ENCODE data around the gene PRRC2C. TPM values are rescaled to one million over a fixed set of nuclear protein-coding genes. Genes with fewer than 3 reads are reported as not detected.

Gene PRRC2C
- total and polyA plus RNA-seq, 2 of the 13 experiments (the other 11 are each of a cell fraction or from before 2014, with no cell fraction given), result 46.2 to 57.0 TPM

DNA sequence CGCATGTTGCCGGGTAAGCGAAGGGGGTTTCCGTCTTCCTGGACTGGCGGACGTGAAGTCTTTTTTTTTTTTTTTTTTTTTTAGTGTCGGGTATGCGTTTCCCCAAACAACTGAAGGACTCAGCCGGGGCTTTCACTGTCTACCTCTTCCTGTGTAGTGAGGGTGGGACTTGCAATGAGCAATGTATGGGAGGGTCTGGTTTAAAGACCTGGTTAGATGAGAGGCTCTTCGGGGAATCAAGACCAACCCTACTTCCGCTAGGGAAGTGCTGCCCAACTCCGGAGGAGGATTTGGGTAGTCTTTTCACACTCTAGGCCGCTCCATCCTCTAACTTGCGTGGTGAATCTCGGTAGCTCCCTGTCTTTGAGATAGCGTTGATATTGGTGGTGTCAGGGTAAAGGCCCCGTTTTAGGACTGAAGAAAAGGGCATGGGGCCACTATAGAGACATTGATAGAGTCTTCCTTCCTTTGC lies 754 bp downstream of the PRRC2C start (continued):
- no peak for TF ChIP-seq ZNF121 (CRISPR knock-in tag; IDR thresholded peaks at IDR 0.05)

DNA sequence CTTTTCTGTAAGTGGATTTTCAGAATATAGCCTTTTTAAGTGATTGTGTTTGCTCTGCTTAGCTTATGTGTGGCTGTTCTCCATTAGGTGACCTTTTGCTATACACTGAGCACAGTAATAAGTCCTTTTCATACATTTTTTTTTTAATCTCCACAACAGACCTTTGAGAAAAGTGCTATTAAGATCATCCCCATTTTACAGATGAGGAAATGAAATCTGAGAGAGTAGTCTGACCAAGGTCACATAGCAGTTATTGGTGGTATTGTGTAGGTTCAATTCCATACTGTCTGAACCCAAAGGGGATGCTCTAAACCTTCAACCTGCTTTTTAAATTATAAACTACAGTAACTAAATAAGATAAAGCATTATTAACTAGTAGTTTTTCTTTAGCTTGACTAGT lies 1.7 kb downstream of the PRRC2C start:
- in situ Hi-C loops (cut with HindIII; ENCODE audit: extremely low pct_ligation_motif_present, low pct_unique_long_range_greater_than_20kb) (no loop called here), intact Hi-C loops (cut with micrococcal nuclease; ENCODE audit: unreplicated experiment) (loop anchor here (5.0 to 10.0 kb wide), 3 partner anchors 85 to 1592 kb away; partner anchors contain the start of genes METTL13 and SCYL3)
- CTCF ChIA-PET (ENCODE audit: low intra/inter-chr PET ratio, low total read pairs), result no interaction called here
- POLR2A ChIA-PET, result no interaction called here
- BruUV-seq (replicated peaks), result no TSS peak
- H3K9ac ChIP-seq (ENCODE audit: insufficient read depth, low read depth, low read length), result peak overlapping the region; percentile 96; the same call in 1 of the 2 replicates
- ATAC-seq, result no peak
- no peak overlapping the region for H3K27ac ChIP-seq (ENCODE audit: extremely low read length, insufficient read depth, low read length)
- DNase-seq (ENCODE audit: low spot score), result no peak
- FAIRE-seq, result no peak
- H4K20me1 ChIP-seq (ENCODE audit: insufficient read depth, low read length), result peaks cover 58% of the 10 kb centered on the region
- peaks cover 67% of the 10 kb centered on the region for H3K79me2 ChIP-seq (ENCODE audit: insufficient read depth, low read length)
- no peaks in the 10 kb centered on the region; a peak in 1 of 5 replicates for H3K27me3 ChIP-seq (ENCODE audit: control insufficient read depth in 1 of 2, insufficient read depth in 2 of 2, low read length in 2 of 2)
- no peak overlapping the region for H2AFZ ChIP-seq (ENCODE audit: low read length)
- peaks cover 2 to 13% of the 10 kb centered on the region in 2 experiments; a peak in 3 of 5 replicates for H3K36me3 ChIP-seq (replicated peaks in 1 of 2; ENCODE audit: control insufficient read depth in 1 of 2, insufficient read depth in 2 of 2, low read length in 2 of 2)
- H3K4me2 ChIP-seq (ENCODE audit: low read depth, low read length), result peak overlapping the region; percentile 70
- TF ChIP-seq, protein P1, sequence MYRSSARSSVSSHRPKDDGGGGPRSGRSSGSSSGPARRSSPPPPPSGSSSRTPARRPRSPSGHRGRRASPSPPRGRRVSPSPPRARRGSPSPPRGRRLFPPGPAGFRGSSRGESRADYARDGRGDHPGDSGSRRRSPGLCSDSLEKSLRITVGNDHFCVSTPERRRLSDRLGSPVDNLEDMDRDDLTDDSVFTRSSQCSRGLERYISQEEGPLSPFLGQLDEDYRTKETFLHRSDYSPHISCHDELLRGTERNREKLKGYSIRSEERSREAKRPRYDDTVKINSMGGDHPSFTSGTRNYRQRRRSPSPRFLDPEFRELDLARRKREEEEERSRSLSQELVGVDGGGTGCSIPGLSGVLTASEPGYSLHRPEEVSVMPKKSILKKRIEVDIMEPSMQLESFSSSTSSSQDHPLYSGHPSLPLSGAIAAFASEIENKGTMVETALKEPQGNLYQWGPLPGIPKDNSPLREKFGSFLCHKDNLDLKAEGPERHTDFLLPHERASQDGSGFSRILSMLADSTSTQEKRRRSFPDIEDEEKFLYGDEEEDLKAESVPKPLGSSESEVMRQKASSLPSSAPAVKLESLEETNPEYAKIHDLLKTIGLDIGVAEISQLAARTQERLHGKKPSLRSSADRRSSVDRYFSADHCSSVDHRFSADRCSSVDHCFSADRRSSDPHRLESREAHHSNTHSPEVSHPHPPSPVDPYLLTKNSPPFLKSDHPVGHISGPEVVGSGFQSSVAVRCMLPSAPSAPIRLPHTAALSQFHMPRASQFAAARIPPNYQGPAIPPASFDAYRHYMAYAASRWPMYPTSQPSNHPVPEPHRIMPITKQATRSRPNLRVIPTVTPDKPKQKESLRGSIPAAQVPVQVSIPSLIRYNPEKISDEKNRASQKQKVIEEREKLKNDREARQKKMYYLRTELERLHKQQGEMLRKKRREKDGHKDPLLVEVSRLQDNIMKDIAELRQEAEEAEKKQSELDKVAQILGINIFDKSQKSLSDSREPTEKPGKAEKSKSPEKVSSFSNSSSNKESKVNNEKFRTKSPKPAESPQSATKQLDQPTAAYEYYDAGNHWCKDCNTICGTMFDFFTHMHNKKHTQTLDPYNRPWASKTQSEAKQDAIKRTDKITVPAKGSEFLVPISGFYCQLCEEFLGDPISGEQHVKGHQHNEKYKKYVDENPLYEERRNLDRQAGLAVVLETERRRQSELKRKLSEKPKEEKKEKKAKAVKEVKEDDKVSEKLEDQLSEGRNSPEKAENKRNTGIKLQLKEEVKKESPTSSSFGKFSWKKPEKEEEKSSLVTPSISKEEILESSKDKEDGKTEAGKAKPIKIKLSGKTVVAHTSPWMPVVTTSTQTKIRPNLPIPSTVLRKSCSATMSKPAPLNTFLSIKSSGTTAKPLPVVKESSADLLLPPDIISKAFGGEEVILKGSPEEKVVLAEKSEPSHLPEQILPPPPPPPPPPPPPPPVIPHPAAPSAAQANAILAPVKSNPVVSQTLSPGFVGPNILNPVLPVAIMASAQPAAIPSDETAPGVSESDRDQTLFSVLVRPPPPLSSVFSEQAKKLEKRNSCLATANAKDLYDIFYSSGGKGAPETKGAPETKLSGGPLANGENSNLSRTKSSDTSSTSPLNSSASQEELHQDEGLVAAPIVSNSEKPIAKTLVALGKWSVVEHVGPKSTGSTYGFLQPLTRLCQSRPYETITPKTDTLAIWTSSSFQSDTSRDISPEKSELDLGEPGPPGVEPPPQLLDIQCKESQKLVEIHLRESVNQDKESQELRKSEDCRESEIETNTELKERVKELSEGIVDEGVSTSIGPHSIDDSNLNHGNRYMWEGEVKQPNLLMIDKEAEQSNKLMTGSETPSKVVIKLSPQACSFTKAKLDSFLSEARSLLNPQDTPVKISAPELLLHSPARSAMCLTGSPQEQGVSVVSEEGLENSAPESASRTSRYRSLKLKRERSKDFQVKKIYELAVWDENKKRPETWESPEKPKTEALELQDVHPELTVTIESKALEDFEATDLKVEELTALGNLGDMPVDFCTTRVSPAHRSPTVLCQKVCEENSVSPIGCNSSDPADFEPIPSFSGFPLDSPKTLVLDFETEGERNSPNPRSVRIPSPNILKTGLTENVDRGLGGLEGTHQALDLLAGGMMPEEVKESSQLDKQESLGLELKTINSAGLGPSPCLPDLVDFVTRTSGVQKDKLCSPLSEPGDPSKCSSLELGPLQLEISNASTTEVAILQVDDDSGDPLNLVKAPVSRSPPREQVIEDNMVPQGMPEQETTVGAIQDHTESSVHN (CRISPR knock-in tag; IDR thresholded peaks at IDR 0.05), result no peak
- TF ChIP-seq ZNF629 (CRISPR knock-in tag; conservative IDR thresholded peaks at IDR 0.05), result peak; percentile 75
- H3K9me3 ChIP-seq (ENCODE audit: low read length), result no peaks in the 10 kb centered on the region
- H3K4me3 ChIP-seq (replicated peaks in 1 of 3; ENCODE audit: insufficient read depth in 1 of 3, low read depth in 2 of 3, low read length in 3 of 3), result peak overlapping the region; percentile 80 to 97 (median 96); a peak in 5 of 6 replicates
- H3K4me1 ChIP-seq (ENCODE audit: insufficient read depth, low read length), result peaks cover 38% of the 10 kb centered on the region

Data from HepG2 (cell line).